IPS-11a (cell line): ENCODE measurements around the gene MARCO.
"Not testable (repeated sequence)": the region's sequence is repeated elsewhere in the genome, so short reads cannot be mapped to it uniquely, and the experiment has no call there.

Source experiments
- H3K4me3 ChIP-seq: one replicate; pipeline ENCODE4 v1.5.1; 2013; ENCODE audit warnings: low read depth, low read length, control low read depth

The MARCO gene

GRCh38 chr2:119003856-119004255, 61.9 kb downstream of the MARCO start:
- H3K4me3 ChIP-seq: not testable (repeated sequence)

GRCh38 chr2:119004602-119005001, 62.6 kb downstream of the MARCO start:
- H3K4me3 ChIP-seq: no peak overlapping the region

GRCh38 chr2:119005051-119005450, 63.1 kb downstream of the MARCO start:
- no peak overlapping the region for H3K4me3 ChIP-seq

GRCh38 chr2:119005555-119005954, 63.6 kb downstream of the MARCO start:
- no peak overlapping the region for H3K4me3 ChIP-seq

- no peak overlapping the region for H3K4me3 ChIP-seq
These were observed 64.4 kb downstream of the MARCO start for GRCh38 chr2:119006441-119006840.

GRCh38 chr2:119008108-119008507, 66.1 kb downstream of the MARCO start:
- no peak overlapping the region for H3K4me3 ChIP-seq

- no peak overlapping the region for H3K4me3 ChIP-seq
These were observed 67.1 kb downstream of the MARCO start for GRCh38 chr2:119009110-119009509.

- H3K4me3 ChIP-seq: no peak overlapping the region
These were observed 68.3 kb downstream of the MARCO start for GRCh38 chr2:119010336-119010735.

- no peak overlapping the region for H3K4me3 ChIP-seq
These were observed 69.3 kb downstream of the MARCO start for GRCh38 chr2:119011162-119011909.

- H3K4me3 ChIP-seq: no peak overlapping the region
These were observed 69.9 kb downstream of the MARCO start for GRCh38 chr2:119011910-119012209.

GRCh38 chr2:119012345-119013301, 70.6 kb downstream of the MARCO start:
- H3K4me3 ChIP-seq: no peak overlapping the region

- H3K4me3 ChIP-seq: no peak overlapping the region
These were observed 71.7 kb downstream of the MARCO start for GRCh38 chr2:119013671-119014070.

- H3K4me3 ChIP-seq: no peak overlapping the region
These were observed 73.9 kb downstream of the MARCO start for GRCh38 chr2:119015845-119016244.

GRCh38 chr2:119019521-119019920, 77.5 kb downstream of the MARCO start:
- no peak overlapping the region for H3K4me3 ChIP-seq

GRCh38 chr2:119022678-119023077, 80.7 kb downstream of the MARCO start:
- H3K4me3 ChIP-seq: no peak overlapping the region

- no peak overlapping the region for H3K4me3 ChIP-seq
These were observed 81.5 kb downstream of the MARCO start for GRCh38 chr2:119023534-119023933.

- no peak overlapping the region for H3K4me3 ChIP-seq
These were observed 82.2 kb downstream of the MARCO start for GRCh38 chr2:119024152-119024551.

- no peak overlapping the region for H3K4me3 ChIP-seq
These were observed 82.6 kb downstream of the MARCO start for GRCh38 chr2:119024568-119024967.

GRCh38 chr2:119025013-119025412, 83.0 kb downstream of the MARCO start:
- no peak overlapping the region for H3K4me3 ChIP-seq

- H3K4me3 ChIP-seq: no peak overlapping the region
These were observed 83.9 kb downstream of the MARCO start for GRCh38 chr2:119025762-119026351.

- no peak overlapping the region for H3K4me3 ChIP-seq
These were observed 84.9 kb downstream of the MARCO start for GRCh38 chr2:119026890-119027289.
